ENCODE measurements around the gene NSMF. TPM values are rescaled to one million over a fixed set of nuclear protein-coding genes. Genes with fewer than 3 reads are reported as not detected.

NSMF gene
- total and polyA plus RNA-seq, 2 donors (not counting 1 experiment from before 2014, with no cell fraction given): 28.7 to 59.4 TPM

GRCh38 chr9:137492464-137493363, 33.6 kb upstream of the NSMF start:
- no peak overlapping the region for H3K4me3 Mint-ChIP-seq
- 96% methylated on average over 12 of the region's 20 CpGs for WGBS (ENCODE audit: insufficient coverage)
- Histone ChIP-seq H3K4me3 (ENCODE audit: control extremely low read depth in 1 of 5, extremely low read depth in 1 of 5, insufficient read depth in 1 of 5, low read depth in 2 of 5, low read length in 4 of 5) (no peak overlapping the region), H2AFZ (ENCODE audit: insufficient read depth, low read depth, low read length, poor library complexity, severe bottlenecking) (no peak overlapping the region), H3K4me1 (ENCODE audit: control insufficient read depth in 2 of 2, insufficient read depth in 2 of 2, low read length in 2 of 2) (no peaks in the 10 kb centered on the region), H3K36me3 (replicated peaks in 1 of 2; ENCODE audit: control extremely low read depth in 1 of 2, control insufficient read depth in 1 of 2, extremely low read depth in 1 of 2, insufficient read depth in 2 of 2, low read length in 1 of 2) (peaks cover 0 to 9% of the 10 kb centered on the region in 2 experiments), H3K27ac (ENCODE audit: low read length in 2 of 2) (no peak overlapping the region), H3K27me3 (replicated peaks in 1 of 4; ENCODE audit: control extremely low read depth in 1 of 4, control insufficient read depth in 3 of 4, insufficient read depth in 4 of 4, low read length in 3 of 4) (no peaks in the 10 kb centered on the region), H4K20me1 (ENCODE audit: control insufficient read depth, insufficient read depth, low read length, poor library complexity, severe bottlenecking) (no peaks in the 10 kb centered on the region), H3K79me2 (ENCODE audit: control insufficient read depth, insufficient read depth, low read length) (no peaks in the 10 kb centered on the region), H3K9me3 (ENCODE audit: control extremely low read depth in 1 of 3, control insufficient read depth in 2 of 3, insufficient read depth in 1 of 3, low read length in 2 of 3) (peaks cover 0 to 31% (median 0%) of the 10 kb centered on the region in 3 donors), H3K9ac (ENCODE audit: low read length) (no peak overlapping the region), H3K4me2 (replicated peaks; ENCODE audit: low read depth, low read length, poor library complexity, severe bottlenecking) (no peak overlapping the region)
- peak; percentile 28 for ATAC-seq (ENCODE audit: low read depth)
- no peaks in the 10 kb centered on the region for H3K9me3 Mint-ChIP-seq (ENCODE audit: insufficient read depth)
- no peak for TF ChIP-seq EZH2 (IDR thresholded peaks at IDR 0.05; ENCODE audit: borderline replicate concordance, insufficient read depth, low read depth, low read length, poor library complexity, severe bottlenecking)
- TF ChIP-seq, protein P1, sequence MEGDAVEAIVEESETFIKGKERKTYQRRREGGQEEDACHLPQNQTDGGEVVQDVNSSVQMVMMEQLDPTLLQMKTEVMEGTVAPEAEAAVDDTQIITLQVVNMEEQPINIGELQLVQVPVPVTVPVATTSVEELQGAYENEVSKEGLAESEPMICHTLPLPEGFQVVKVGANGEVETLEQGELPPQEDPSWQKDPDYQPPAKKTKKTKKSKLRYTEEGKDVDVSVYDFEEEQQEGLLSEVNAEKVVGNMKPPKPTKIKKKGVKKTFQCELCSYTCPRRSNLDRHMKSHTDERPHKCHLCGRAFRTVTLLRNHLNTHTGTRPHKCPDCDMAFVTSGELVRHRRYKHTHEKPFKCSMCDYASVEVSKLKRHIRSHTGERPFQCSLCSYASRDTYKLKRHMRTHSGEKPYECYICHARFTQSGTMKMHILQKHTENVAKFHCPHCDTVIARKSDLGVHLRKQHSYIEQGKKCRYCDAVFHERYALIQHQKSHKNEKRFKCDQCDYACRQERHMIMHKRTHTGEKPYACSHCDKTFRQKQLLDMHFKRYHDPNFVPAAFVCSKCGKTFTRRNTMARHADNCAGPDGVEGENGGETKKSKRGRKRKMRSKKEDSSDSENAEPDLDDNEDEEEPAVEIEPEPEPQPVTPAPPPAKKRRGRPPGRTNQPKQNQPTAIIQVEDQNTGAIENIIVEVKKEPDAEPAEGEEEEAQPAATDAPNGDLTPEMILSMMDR (IDR thresholded peaks at IDR 0.05): no peak
- H3K27ac Mint-ChIP-seq: no peak overlapping the region
- no peaks in the 10 kb centered on the region for H3K27me3 Mint-ChIP-seq
- no peak for DNase-seq
- intact Hi-C loops (cut with micrococcal nuclease): no loop called here
- CTCF ChIA-PET: no interaction called here
- POLR2A ChIA-PET: no interaction called here
- H3K4me1 Mint-ChIP-seq: peaks cover 2% of the 10 kb centered on the region

DNA sequence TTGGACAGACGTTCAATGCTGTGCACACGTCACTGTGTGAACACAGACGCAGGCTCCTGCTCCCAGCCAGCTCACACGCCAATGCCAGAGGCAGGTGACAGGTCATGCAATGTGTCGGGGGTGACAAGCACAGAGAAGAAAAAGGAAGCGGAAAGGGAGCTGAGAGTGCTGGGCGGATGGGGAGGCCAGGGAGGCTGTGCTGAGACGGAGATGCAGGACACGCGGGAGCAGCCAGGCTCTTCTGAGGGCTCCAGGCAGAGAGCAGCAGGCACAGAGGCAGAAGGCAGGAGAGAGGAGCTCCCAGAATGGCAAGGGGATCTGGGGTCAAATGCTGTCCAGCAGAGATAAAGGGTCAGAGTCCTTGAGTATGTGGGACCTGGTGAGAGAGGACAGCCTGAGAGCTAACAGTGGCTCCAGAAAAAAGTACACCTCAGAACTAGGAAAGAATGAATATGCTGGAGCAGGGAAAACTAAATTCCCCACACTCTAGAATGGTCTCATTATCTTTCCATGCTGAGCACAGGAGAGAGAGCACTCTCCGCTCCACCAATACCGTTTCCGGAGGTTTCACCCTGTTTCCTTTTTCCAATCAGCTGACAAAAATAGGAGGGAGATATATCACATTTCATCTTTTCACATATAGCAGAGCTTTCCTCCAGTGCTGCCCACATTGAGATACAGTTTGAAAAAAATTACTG, 32.8 kb upstream of the NSMF start:
- H3K9me3 ChIP-seq (ENCODE audit: control extremely low read depth in 1 of 3, control insufficient read depth in 2 of 3, insufficient read depth in 1 of 3, low read length in 2 of 3): peaks cover 0 to 25% (median 0%) of the 10 kb centered on the region in 3 donors
- H3K36me3 ChIP-seq (replicated peaks in 1 of 2; ENCODE audit: control extremely low read depth in 1 of 2, control insufficient read depth in 1 of 2, extremely low read depth in 1 of 2, insufficient read depth in 2 of 2, low read length in 1 of 2): peaks cover 0 to 11% of the 10 kb centered on the region in 2 experiments
- Mint-ChIP-seq H3K9me3 (ENCODE audit: insufficient read depth) (no peaks in the 10 kb centered on the region), H3K27me3 (no peaks in the 10 kb centered on the region), H3K4me3 (no peak overlapping the region), H3K4me1 (peaks cover 2% of the 10 kb centered on the region), H3K27ac (no peak overlapping the region)
- no peak for TF ChIP-seq EZH2 (IDR thresholded peaks at IDR 0.05; ENCODE audit: borderline replicate concordance, insufficient read depth, low read depth, low read length, poor library complexity, severe bottlenecking)
- TF ChIP-seq, protein P1 (IDR thresholded peaks at IDR 0.05): no peak
- H4K20me1 ChIP-seq (ENCODE audit: control insufficient read depth, insufficient read depth, low read length, poor library complexity, severe bottlenecking): no peaks in the 10 kb centered on the region
- no peaks in the 10 kb centered on the region for H3K4me1 ChIP-seq (ENCODE audit: control insufficient read depth in 2 of 2, insufficient read depth in 2 of 2, low read length in 2 of 2)
- DNase-seq (no peak), ATAC-seq (ENCODE audit: low read depth) (no peak)
- ChIA-PET CTCF (no interaction called here), POLR2A (no interaction called here)
- H3K27ac ChIP-seq (ENCODE audit: low read length in 2 of 2): no peak overlapping the region
- H3K9ac ChIP-seq (ENCODE audit: low read length): no peak overlapping the region
- no peaks in the 10 kb centered on the region for H3K27me3 ChIP-seq (replicated peaks in 1 of 4; ENCODE audit: control extremely low read depth in 1 of 4, control insufficient read depth in 3 of 4, insufficient read depth in 4 of 4, low read length in 3 of 4)
- 93% methylated on average over 10 of the region's 13 CpGs for WGBS (ENCODE audit: insufficient coverage)
- H2AFZ ChIP-seq (ENCODE audit: insufficient read depth, low read depth, low read length, poor library complexity, severe bottlenecking): no peak overlapping the region
- no peak overlapping the region for H3K4me3 ChIP-seq (ENCODE audit: control extremely low read depth in 1 of 5, extremely low read depth in 1 of 5, insufficient read depth in 1 of 5, low read depth in 2 of 5, low read length in 4 of 5)
- no peaks in the 10 kb centered on the region for H3K79me2 ChIP-seq (ENCODE audit: control insufficient read depth, insufficient read depth, low read length)
- intact Hi-C loops (cut with micrococcal nuclease): no loop called here
- H3K4me2 ChIP-seq (replicated peaks; ENCODE audit: low read depth, low read length, poor library complexity, severe bottlenecking): no peak overlapping the region

Data from B cell (primary cell).